GM11168 (cell line): ENCODE results near the gene STRN4.

Experiments used
- in situ Hi-C: fragments of 300-500 bp; cut with MboI; formaldehyde crosslinking; loops from one replicate; pipeline ENCODE4 v1.12.0; 2022; ENCODE audit warnings: low sequenced_read_pairs; ENCODE audit not compliant: unreplicated experiment

Gene STRN4

DNA sequence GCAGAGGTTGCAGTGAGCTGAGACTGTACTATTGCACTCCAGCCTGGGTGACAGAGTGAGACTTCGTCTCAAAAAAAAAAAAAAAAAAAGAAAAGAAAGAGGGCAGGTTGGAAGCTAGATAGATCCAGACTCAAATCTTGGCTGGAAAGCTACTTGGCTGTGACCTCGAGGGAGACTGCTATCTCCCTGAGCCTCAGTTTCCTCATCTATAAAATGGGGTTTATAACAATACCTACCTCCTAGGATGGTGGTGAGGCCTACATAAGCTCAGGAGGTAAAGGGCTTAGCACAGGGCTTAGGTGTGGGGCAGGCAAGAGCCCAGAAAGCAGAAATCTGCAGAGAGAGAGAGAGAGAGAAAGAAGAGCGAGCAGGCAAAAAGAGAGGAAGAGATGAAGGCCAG lies 61.1 kb downstream of the STRN4 start:
- in situ Hi-C loops, result no loop called here

- in situ Hi-C loops, result no loop called here
These were observed 68.0 kb downstream of the STRN4 start for GRCh38 chr19:46678110-46678732.

- in situ Hi-C loops, result no loop called here
These were observed 71.7 kb downstream of the STRN4 start for GRCh38 chr19:46674416-46675178.

- in situ Hi-C loops, result no loop called here
These were observed 75.4 kb downstream of the STRN4 start for GRCh38 chr19:46670813-46671212.
